ENCODE data around the gene ODF2L. TPM values are rescaled to one million over a fixed set of nuclear protein-coding genes. Genes with fewer than 3 reads are reported as not detected.
A peak's percentile ranks its signal among the peaks of the same experiment; 100 is the strongest.
"Not testable (repeated sequence)": the region's sequence is repeated elsewhere in the genome, so short reads cannot be mapped to it uniquely, and the experiment has no call there.

The ODF2L gene
- total RNA-seq, 2 donors from 2014 or later: 8.8 to 9.6 TPM

DNA sequence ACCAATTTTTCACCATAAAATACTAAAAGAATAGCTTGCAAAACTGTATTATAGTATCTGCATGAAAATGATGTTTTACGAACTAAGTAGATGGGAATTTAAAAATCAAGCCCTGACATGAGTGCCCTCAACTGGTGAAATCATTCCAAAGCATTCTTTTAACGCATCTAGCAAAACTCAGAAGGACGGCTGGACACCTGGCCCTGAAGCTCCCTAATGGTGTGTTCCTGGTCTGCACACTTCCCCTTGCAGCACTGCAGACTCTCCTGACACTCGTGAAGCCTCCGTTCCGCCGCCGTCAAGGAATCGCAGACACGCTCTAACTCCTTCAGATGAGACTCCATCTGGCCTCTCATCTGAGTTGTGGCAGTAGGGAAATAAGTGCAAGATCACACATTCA, 39.9 kb downstream of the ODF2L start:
- Histone ChIP-seq H3K27ac (no peak overlapping the region), H3K27me3 (no peaks in the 10 kb centered on the region), H3K9me3 (no peaks in the 10 kb centered on the region), H3K4me1 (no peaks in the 10 kb centered on the region), H3K36me3 (peaks cover 11% of the 10 kb centered on the region), H3K4me3 (no peak overlapping the region)
- no peak for DNase-seq (ENCODE audit: low spot score)
- TF ChIP-seq, protein P1, sequence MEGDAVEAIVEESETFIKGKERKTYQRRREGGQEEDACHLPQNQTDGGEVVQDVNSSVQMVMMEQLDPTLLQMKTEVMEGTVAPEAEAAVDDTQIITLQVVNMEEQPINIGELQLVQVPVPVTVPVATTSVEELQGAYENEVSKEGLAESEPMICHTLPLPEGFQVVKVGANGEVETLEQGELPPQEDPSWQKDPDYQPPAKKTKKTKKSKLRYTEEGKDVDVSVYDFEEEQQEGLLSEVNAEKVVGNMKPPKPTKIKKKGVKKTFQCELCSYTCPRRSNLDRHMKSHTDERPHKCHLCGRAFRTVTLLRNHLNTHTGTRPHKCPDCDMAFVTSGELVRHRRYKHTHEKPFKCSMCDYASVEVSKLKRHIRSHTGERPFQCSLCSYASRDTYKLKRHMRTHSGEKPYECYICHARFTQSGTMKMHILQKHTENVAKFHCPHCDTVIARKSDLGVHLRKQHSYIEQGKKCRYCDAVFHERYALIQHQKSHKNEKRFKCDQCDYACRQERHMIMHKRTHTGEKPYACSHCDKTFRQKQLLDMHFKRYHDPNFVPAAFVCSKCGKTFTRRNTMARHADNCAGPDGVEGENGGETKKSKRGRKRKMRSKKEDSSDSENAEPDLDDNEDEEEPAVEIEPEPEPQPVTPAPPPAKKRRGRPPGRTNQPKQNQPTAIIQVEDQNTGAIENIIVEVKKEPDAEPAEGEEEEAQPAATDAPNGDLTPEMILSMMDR (IDR thresholded peaks at IDR 0.05): peak in 1 of 2 donors; percentile 49

DNA sequence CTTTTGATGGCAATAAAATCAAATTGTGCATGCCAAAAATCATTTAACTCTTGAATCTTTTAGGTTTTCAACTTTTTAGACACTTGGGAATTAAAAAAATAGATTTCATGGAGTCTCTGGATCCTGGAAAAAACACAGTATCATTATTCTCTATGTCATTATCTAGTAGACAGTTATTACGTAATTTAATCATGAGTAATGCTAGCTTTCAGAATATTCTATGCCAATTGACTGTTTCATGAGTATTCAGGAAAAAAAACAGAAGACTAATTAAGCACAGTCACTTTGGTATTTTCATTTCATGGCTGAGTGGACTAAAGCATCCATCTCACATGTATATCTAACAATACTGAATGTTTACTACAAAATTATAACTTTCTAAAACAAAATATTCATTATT, 44.0 kb downstream of the ODF2L start:
- Histone ChIP-seq H3K36me3 (peaks cover 11% of the 10 kb centered on the region), H3K27me3 (no peaks in the 10 kb centered on the region), H3K4me1 (no peaks in the 10 kb centered on the region), H3K4me3 (no peak overlapping the region), H3K9me3 (no peaks in the 10 kb centered on the region), H3K27ac (no peak overlapping the region)
- no peak for DNase-seq (ENCODE audit: low spot score)
- TF ChIP-seq, protein P1 (IDR thresholded peaks at IDR 0.05): no peak

DNA sequence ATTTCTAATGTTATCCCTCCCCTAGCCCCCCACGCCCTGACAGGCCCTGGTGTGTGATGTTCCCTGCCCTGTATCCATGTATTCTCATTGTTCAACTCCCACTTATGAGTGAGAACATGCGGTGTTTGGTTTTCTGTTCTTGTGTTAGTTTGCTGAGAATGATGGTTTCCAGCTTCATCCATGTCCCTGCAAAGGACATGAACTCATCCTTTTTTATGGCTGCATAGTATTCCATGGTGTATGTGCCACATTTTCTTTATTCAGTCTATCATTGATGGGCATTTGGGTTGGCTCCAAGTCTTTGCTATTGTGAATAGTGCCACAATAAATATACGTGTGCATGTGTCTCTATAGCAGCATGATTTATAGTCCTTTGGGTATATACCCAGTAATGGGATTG, 45.9 kb downstream of the ODF2L start:
- not testable (repeated sequence) for H3K9me3 ChIP-seq; H3K27ac ChIP-seq; H3K27me3 ChIP-seq; H3K4me1 ChIP-seq; H3K4me3 ChIP-seq; DNase-seq (ENCODE audit: low spot score)
- H3K36me3 ChIP-seq: peaks cover 11% of the 10 kb centered on the region

DNA sequence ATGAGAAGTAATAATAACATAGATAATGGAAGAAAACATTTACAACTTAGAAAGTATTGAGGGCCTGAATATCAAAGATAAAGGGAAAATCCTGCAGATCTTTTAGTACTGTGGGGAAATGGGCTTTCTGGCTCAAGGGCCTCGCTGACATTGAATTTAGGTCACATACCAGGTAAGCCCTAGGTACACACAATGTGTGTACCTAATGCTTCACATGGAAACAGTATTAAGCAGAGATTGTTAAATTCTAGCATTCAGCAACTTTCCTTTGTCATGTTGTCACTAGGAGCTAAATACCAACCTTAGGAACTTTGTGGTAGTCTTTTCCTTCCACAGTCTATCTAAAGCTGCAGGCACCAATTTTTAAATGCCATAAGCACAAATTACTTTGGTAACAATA, 49.7 kb downstream of the ODF2L start:
- peaks cover 0 to 5% of the 10 kb centered on the region in 2 donors for H3K9me3 ChIP-seq
- no peaks in the 10 kb centered on the region for H3K4me1 ChIP-seq
- H3K27me3 ChIP-seq: no peaks in the 10 kb centered on the region
- TF ChIP-seq, protein P1 (IDR thresholded peaks at IDR 0.05): no peak
- no peaks in the 10 kb centered on the region for H3K36me3 ChIP-seq
- no peak overlapping the region for H3K4me3 ChIP-seq
- no peak overlapping the region for H3K27ac ChIP-seq
- no peak for DNase-seq (ENCODE audit: low spot score)

DNA sequence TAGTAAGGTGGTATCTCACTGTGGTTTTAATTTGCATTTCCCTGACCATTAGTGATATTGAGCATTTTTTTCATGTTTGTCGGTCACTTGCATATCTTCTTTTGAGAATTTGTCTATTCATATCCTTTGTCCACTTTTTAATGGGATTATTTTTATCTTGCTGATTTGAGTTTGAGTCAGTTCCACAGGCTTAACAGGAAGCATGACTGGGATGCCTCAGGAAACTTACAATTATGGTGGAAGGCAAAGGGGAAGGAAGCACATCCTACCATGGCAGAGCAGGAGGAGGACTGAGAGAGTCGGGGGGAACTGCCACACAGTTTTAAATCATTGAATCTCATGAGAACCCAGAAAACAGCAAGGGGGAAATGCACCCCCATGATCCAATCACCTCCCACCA, 51.1 kb downstream of the ODF2L start:
- H3K27me3 ChIP-seq: no peaks in the 10 kb centered on the region
- no peaks in the 10 kb centered on the region for H3K36me3 ChIP-seq
- peaks cover 0 to 5% of the 10 kb centered on the region in 2 donors for H3K9me3 ChIP-seq
- H3K4me3 ChIP-seq: no peak overlapping the region
- TF ChIP-seq, protein P1 (IDR thresholded peaks at IDR 0.05): no peak
- H3K27ac ChIP-seq: no peak overlapping the region
- no peak for DNase-seq (ENCODE audit: low spot score)
- H3K4me1 ChIP-seq: no peaks in the 10 kb centered on the region

DNA sequence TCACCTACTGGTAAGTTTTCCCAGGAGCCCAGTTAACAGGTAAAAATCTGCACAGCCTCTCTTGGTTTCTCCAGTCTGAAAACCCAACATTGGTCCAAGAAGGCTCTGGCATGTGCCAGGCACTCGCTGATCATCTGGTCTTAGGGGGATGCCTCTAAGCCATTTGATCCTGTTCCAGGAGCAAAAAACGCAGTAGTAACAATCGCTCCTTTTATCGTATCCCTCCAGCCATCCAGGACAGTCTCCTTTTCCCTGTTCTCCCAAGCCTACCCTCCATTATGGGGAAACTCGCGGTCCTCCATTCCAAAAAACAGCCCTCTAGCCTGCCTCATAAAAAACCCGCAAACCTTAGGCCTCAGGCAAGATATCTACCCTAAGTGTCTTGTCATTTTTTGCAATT, 56.2 kb downstream of the ODF2L start:
- Histone ChIP-seq H3K4me3 (no peak overlapping the region), H3K9me3 (peaks cover 0 to 5% of the 10 kb centered on the region in 2 donors), H3K4me1 (no peaks in the 10 kb centered on the region), H3K27ac (no peak overlapping the region), H3K36me3 (no peaks in the 10 kb centered on the region), H3K27me3 (no peaks in the 10 kb centered on the region)
- TF ChIP-seq, protein P1 (IDR thresholded peaks at IDR 0.05): no peak
- DNase-seq (ENCODE audit: low spot score): no peak

Data from right atrium auricular region (tissue), 2 donors.